ENCODE measurements around the gene EPS8.

EPS8 gene

DNA sequence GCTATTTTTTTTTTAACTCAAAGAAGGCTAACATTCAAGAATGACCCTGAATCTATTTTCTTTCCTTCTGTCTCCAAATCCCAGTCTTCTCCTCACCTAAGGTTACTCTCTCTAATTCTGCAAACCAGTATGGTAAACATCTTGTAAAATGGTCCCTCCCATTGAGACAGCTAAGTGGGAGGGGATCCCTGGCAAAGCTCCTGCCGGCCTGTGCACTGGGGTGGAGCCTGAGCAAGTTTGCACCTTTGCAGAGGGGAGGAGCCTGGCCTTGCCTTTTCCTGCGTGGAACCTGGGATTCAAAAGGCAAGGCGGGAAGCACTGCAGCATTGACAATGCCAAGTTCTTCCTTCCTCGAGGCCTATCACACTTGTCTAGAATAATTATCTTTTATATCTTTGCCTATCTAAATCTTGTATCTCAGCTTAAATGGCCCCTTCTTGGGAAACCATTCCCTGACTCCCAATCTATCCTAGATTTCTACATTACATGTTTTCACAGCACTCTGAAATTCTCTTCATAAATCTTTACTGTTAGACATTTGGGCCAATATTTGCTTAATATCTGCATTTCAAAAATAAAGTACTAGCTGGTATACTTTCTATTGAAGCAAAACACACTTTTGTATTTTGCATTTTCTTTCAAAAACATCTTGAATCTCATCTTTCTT lies 83.0 kb downstream of the EPS8 start:
- H4K8ac ChIP-seq (ENCODE audit: low read depth, low read length): no peak overlapping the region
- no peak overlapping the region for H3K4ac ChIP-seq (ENCODE audit: low read length)
- no CpG with 5 or more reads among the region's 4 CpGs for WGBS, 2 donors (ENCODE audit: extremely low coverage in 2 of 2, insufficient read length in 2 of 2, insufficient replicate concordance in 1 of 2)
- no peak overlapping the region for H3K18ac ChIP-seq (ENCODE audit: low read length)
- no peak overlapping the region for H3K4me3 ChIP-seq (ENCODE audit: low read length in 2 of 2)
- H3K23ac ChIP-seq (ENCODE audit: low read depth, low read length, poor library complexity): no peak overlapping the region
- H2AFZ ChIP-seq (ENCODE audit: low read length): no peak overlapping the region
- H3K4me2 ChIP-seq (ENCODE audit: insufficient read depth, low read length, poor library complexity, severe bottlenecking): no peak overlapping the region
- H3K36me3 ChIP-seq (replicated peaks in 1 of 2; ENCODE audit: control insufficient read depth in 2 of 2, insufficient read depth in 2 of 2, low read length in 2 of 2): no peaks in the 10 kb centered on the region
- H3K79me1 ChIP-seq (ENCODE audit: low read depth, low read length): no peaks in the 10 kb centered on the region
- H2BK15ac ChIP-seq (ENCODE audit: low read length): no peak overlapping the region
- peaks cover 10 to 12% of the 10 kb centered on the region in 2 donors for H3K4me1 ChIP-seq (ENCODE audit: control insufficient read depth in 2 of 2, insufficient read depth in 1 of 2, low read depth in 1 of 2, low read length in 2 of 2)
- H3K9ac ChIP-seq (ENCODE audit: low read depth, low read length, poor library complexity): no peak overlapping the region
- no peak overlapping the region for H2BK5ac ChIP-seq (ENCODE audit: low read length)
- no peak overlapping the region for H2BK12ac ChIP-seq (ENCODE audit: low read length)
- no peak overlapping the region for H2AK5ac ChIP-seq (ENCODE audit: low read depth, low read length)
- no peak overlapping the region for H3K14ac ChIP-seq (ENCODE audit: low read length)
- no peaks in the 10 kb centered on the region for H3K27me3 ChIP-seq (ENCODE audit: control insufficient read depth in 3 of 3, insufficient read depth in 3 of 3, low read depth in 1 of 3, low read length in 3 of 3)
- no peaks in the 10 kb centered on the region for H3K9me3 ChIP-seq (replicated peaks in 1 of 2; ENCODE audit: control insufficient read depth in 2 of 2, insufficient read depth in 1 of 2, low read depth in 1 of 2, low read length in 2 of 2)
- no peak for DNase-seq (ENCODE audit: low spot score)
- no peak overlapping the region for H2BK120ac ChIP-seq (ENCODE audit: low read depth, low read length)
- H4K91ac ChIP-seq (ENCODE audit: low read depth, low read length, poor library complexity): no peak overlapping the region
- no peak overlapping the region for H3K27ac ChIP-seq (replicated peaks; ENCODE audit: low read length)

DNA sequence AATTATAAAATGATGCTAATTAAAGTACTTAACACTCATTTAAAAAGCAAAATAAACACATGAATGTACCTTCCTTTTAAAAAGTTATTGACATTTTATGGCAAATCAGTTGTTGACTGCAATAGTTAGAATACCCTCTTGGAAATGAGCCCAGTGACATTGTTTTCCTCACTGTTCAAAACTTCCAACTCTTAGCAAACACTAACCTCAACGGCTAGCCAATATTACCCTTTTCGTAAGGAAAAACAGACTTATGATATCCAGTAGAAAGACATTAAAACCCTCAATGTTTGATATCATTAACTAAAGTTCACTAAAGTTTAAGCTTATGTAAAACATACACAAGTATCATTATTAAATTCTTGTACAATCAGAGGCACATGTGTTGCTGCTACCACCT lies 83.6 kb downstream of the EPS8 start:
- DNase-seq (ENCODE audit: low spot score): no peak
- no peak overlapping the region for H4K8ac ChIP-seq (ENCODE audit: low read depth, low read length)
- H3K4me3 ChIP-seq (ENCODE audit: low read length in 2 of 2): no peak overlapping the region
- no peaks in the 10 kb centered on the region for H3K36me3 ChIP-seq (replicated peaks in 1 of 2; ENCODE audit: control insufficient read depth in 2 of 2, insufficient read depth in 2 of 2, low read length in 2 of 2)
- H3K27me3 ChIP-seq (ENCODE audit: control insufficient read depth in 3 of 3, insufficient read depth in 3 of 3, low read depth in 1 of 3, low read length in 3 of 3): no peaks in the 10 kb centered on the region
- H3K18ac ChIP-seq (ENCODE audit: low read length): no peak overlapping the region
- no peak overlapping the region for H2BK5ac ChIP-seq (ENCODE audit: low read length)
- H2BK12ac ChIP-seq (ENCODE audit: low read length): no peak overlapping the region
- no peaks in the 10 kb centered on the region for H3K79me1 ChIP-seq (ENCODE audit: low read depth, low read length)
- no peak overlapping the region for H3K4me2 ChIP-seq (ENCODE audit: insufficient read depth, low read length, poor library complexity, severe bottlenecking)
- no peak overlapping the region for H3K9ac ChIP-seq (ENCODE audit: low read depth, low read length, poor library complexity)
- H3K23ac ChIP-seq (ENCODE audit: low read depth, low read length, poor library complexity): no peak overlapping the region
- WGBS, 2 donors (ENCODE audit: extremely low coverage in 2 of 2, insufficient read length in 2 of 2, insufficient replicate concordance in 1 of 2): no CpG with 5 or more reads among the region's 2 CpGs
- H3K14ac ChIP-seq (ENCODE audit: low read length): no peak overlapping the region
- no peak overlapping the region for H3K4ac ChIP-seq (ENCODE audit: low read length)
- no peak overlapping the region for H2AK5ac ChIP-seq (ENCODE audit: low read depth, low read length)
- no peaks in the 10 kb centered on the region for H3K9me3 ChIP-seq (replicated peaks in 1 of 2; ENCODE audit: control insufficient read depth in 2 of 2, insufficient read depth in 1 of 2, low read depth in 1 of 2, low read length in 2 of 2)
- no peak overlapping the region for H2BK120ac ChIP-seq (ENCODE audit: low read depth, low read length)
- no peak overlapping the region for H3K27ac ChIP-seq (replicated peaks; ENCODE audit: low read length)
- H2AFZ ChIP-seq (ENCODE audit: low read length): no peak overlapping the region
- H4K91ac ChIP-seq (ENCODE audit: low read depth, low read length, poor library complexity): no peak overlapping the region
- H3K4me1 ChIP-seq (ENCODE audit: control insufficient read depth in 2 of 2, insufficient read depth in 1 of 2, low read depth in 1 of 2, low read length in 2 of 2): peaks cover 10 to 12% of the 10 kb centered on the region in 2 donors
- H2BK15ac ChIP-seq (ENCODE audit: low read length): no peak overlapping the region

DNA sequence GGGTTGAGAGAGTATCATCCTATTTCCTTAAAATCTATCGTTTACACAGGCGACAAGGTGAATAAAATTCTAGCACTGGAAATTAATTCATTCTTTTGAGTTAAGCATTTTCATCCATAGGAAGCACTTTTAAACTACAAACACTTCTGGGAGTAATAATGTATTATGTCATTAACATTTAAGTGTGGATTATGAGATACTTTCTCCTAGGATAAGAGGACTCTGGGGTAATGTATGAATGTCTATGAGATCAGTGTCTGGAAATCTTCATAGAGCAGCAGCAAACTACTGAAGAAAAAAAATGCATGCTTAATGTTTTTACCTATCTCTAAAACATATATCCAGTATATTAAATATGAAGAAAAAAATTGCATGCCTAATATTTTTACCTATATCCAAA lies 86.9 kb downstream of the EPS8 start:
- no peak overlapping the region for H3K4me2 ChIP-seq (ENCODE audit: insufficient read depth, low read length, poor library complexity, severe bottlenecking)
- H2BK120ac ChIP-seq (ENCODE audit: low read depth, low read length): no peak overlapping the region
- H3K79me1 ChIP-seq (ENCODE audit: low read depth, low read length): no peaks in the 10 kb centered on the region
- peaks cover 0 to 2% of the 10 kb centered on the region in 2 donors for H3K4me1 ChIP-seq (ENCODE audit: control insufficient read depth in 2 of 2, insufficient read depth in 1 of 2, low read depth in 1 of 2, low read length in 2 of 2)
- H4K8ac ChIP-seq (ENCODE audit: low read depth, low read length): no peak overlapping the region
- no peak overlapping the region for H3K14ac ChIP-seq (ENCODE audit: low read length)
- no peak overlapping the region for H2AK5ac ChIP-seq (ENCODE audit: low read depth, low read length)
- H2BK5ac ChIP-seq (ENCODE audit: low read length): no peak overlapping the region
- H3K27ac ChIP-seq (replicated peaks; ENCODE audit: low read length): no peak overlapping the region
- H4K91ac ChIP-seq (ENCODE audit: low read depth, low read length, poor library complexity): no peak overlapping the region
- no peaks in the 10 kb centered on the region for H3K36me3 ChIP-seq (replicated peaks in 1 of 2; ENCODE audit: control insufficient read depth in 2 of 2, insufficient read depth in 2 of 2, low read length in 2 of 2)
- no peaks in the 10 kb centered on the region for H3K27me3 ChIP-seq (ENCODE audit: control insufficient read depth in 3 of 3, insufficient read depth in 3 of 3, low read depth in 1 of 3, low read length in 3 of 3)
- H3K9me3 ChIP-seq (replicated peaks in 1 of 2; ENCODE audit: control insufficient read depth in 2 of 2, insufficient read depth in 1 of 2, low read depth in 1 of 2, low read length in 2 of 2): no peaks in the 10 kb centered on the region
- no CpG with 5 or more reads among the region's 2 CpGs for WGBS, 2 donors (ENCODE audit: extremely low coverage in 2 of 2, insufficient read length in 2 of 2, insufficient replicate concordance in 1 of 2)
- no peak overlapping the region for H2BK12ac ChIP-seq (ENCODE audit: low read length)
- no peak overlapping the region for H3K23ac ChIP-seq (ENCODE audit: low read depth, low read length, poor library complexity)
- no peak overlapping the region for H3K9ac ChIP-seq (ENCODE audit: low read depth, low read length, poor library complexity)
- H3K18ac ChIP-seq (ENCODE audit: low read length): no peak overlapping the region
- no peak overlapping the region for H2AFZ ChIP-seq (ENCODE audit: low read length)
- H3K4ac ChIP-seq (ENCODE audit: low read length): no peak overlapping the region
- H2BK15ac ChIP-seq (ENCODE audit: low read length): no peak overlapping the region
- DNase-seq (ENCODE audit: low spot score): no peak
- no peak overlapping the region for H3K4me3 ChIP-seq (ENCODE audit: low read length in 2 of 2)

DNA sequence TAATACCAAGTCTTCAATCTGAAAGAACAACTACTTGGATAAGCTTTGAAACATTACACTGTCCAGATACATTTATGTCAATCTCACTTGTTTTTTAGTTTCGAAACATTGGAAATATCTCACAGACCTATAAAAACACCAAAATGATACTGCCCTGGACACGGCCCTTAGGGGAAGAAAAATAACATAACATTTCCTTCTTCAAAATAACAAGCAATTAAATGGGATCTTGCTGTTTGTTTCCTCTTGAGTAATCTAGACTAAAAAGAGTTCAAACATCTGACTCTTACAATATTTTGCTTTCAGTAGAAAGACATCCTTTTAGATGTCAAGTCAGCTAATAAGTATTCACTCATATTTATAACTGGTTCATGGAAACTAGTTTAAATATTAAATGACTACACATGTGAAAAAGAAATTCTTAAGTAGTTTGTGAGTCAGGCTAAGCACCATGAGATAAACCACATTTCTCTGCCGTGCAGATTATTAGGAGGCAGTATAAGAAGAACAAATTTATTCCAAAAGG lies 87.5 kb downstream of the EPS8 start:
- Histone ChIP-seq H3K9ac (ENCODE audit: low read depth, low read length, poor library complexity) (no peak overlapping the region), H3K4me1 (ENCODE audit: control insufficient read depth in 2 of 2, insufficient read depth in 1 of 2, low read depth in 1 of 2, low read length in 2 of 2) (peaks cover 0 to 2% of the 10 kb centered on the region in 2 donors), H2BK12ac (ENCODE audit: low read length) (no peak overlapping the region), H2AK5ac (ENCODE audit: low read depth, low read length) (no peak overlapping the region), H2AFZ (ENCODE audit: low read length) (no peak overlapping the region), H4K8ac (ENCODE audit: low read depth, low read length) (no peak overlapping the region), H2BK15ac (ENCODE audit: low read length) (no peak overlapping the region), H3K36me3 (replicated peaks in 1 of 2; ENCODE audit: control insufficient read depth in 2 of 2, insufficient read depth in 2 of 2, low read length in 2 of 2) (no peaks in the 10 kb centered on the region), H3K4me3 (ENCODE audit: low read length in 2 of 2) (no peak overlapping the region), H3K18ac (ENCODE audit: low read length) (no peak overlapping the region), H4K91ac (ENCODE audit: low read depth, low read length, poor library complexity) (no peak overlapping the region), H3K4me2 (ENCODE audit: insufficient read depth, low read length, poor library complexity, severe bottlenecking) (no peak overlapping the region), H3K9me3 (replicated peaks in 1 of 2; ENCODE audit: control insufficient read depth in 2 of 2, insufficient read depth in 1 of 2, low read depth in 1 of 2, low read length in 2 of 2) (no peaks in the 10 kb centered on the region), H3K27me3 (ENCODE audit: control insufficient read depth in 3 of 3, insufficient read depth in 3 of 3, low read depth in 1 of 3, low read length in 3 of 3) (no peaks in the 10 kb centered on the region), H3K27ac (replicated peaks; ENCODE audit: low read length) (no peak overlapping the region), H2BK5ac (ENCODE audit: low read length) (no peak overlapping the region), H3K79me1 (ENCODE audit: low read depth, low read length) (no peaks in the 10 kb centered on the region), H3K23ac (ENCODE audit: low read depth, low read length, poor library complexity) (no peak overlapping the region), H3K14ac (ENCODE audit: low read length) (no peak overlapping the region), H3K4ac (ENCODE audit: low read length) (no peak overlapping the region), H2BK120ac (ENCODE audit: low read depth, low read length) (no peak overlapping the region)
- no peak for DNase-seq (ENCODE audit: low spot score)
- WGBS, 2 donors (ENCODE audit: extremely low coverage in 2 of 2, insufficient read length in 2 of 2, insufficient replicate concordance in 1 of 2): no CpG with 5 or more reads among the region's 3 CpGs

Measured in neuronal stem cell (in vitro differentiated cells).